ENCODE data around the gene CHCHD6. TPM values are rescaled to one million over a fixed set of nuclear protein-coding genes. Genes with fewer than 3 reads are reported as not detected.
A peak's percentile ranks its signal among the peaks of the same experiment; 100 is the strongest.

The CHCHD6 gene
- total RNA-seq, 2 donors from 2014 or later: 23.6 to 34.4 TPM

DNA sequence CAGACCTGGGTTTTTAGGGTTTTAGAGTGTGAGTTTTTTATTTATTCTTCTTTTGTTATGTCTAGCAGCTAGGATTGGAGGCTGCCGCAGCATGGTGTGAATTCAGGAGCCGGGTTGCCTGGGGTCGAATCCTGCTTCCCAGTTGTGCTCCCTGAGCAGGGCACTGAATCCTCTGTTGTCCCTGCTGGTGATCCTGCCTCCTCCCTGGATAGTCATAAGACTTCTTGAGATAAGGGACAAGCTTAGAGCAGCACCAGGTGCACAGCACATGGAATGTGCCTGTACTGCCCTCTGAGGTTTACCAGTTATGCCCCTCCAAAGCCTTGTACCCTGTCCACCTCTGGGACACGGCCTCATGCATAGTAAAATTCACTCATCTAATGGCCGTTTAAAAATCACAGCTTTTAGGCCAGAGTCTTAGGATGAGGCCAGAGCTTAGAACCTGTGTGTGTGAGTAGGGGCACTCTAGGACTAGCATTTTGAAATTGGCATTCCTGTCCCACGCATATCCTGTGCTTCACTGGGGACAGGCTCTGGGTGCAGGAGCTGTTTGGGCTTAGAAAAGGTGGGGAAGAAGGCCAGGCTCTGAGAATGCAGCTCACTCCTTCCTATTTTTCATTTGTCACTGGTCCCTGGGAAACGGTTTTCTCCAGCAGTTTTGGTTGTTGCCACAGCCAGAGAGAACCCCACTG is 47.7 kb downstream of the CHCHD6 start:
- WGBS, 2 experiments (ENCODE audit: insufficient coverage in 1 of 2, insufficient read length in 1 of 2): 53 to 80% methylated on average over 1 to 7 of the region's 7 CpGs
- H3K27ac ChIP-seq (ENCODE audit: low read depth, low read length): peak overlapping the region; percentile 32
- Mint-ChIP-seq H3K4me1 (peaks cover 23% of the 10 kb centered on the region), H3K9me3 (no peaks in the 10 kb centered on the region), H3K36me3 (ENCODE audit: low read depth) (no peaks in the 10 kb centered on the region), H3K27me3 (ENCODE audit: insufficient read depth) (no peaks in the 10 kb centered on the region), H3K4me3 (no peak overlapping the region), H3K27ac (peak overlapping the region; percentile 89)
- H3K27me3 ChIP-seq (ENCODE audit: control insufficient read depth, insufficient read depth, low read length, poor library complexity, severe bottlenecking): no peaks in the 10 kb centered on the region
- H3K36me3 ChIP-seq (ENCODE audit: control insufficient read depth, insufficient read depth, low read length): no peaks in the 10 kb centered on the region
- TF ChIP-seq, protein P1, sequence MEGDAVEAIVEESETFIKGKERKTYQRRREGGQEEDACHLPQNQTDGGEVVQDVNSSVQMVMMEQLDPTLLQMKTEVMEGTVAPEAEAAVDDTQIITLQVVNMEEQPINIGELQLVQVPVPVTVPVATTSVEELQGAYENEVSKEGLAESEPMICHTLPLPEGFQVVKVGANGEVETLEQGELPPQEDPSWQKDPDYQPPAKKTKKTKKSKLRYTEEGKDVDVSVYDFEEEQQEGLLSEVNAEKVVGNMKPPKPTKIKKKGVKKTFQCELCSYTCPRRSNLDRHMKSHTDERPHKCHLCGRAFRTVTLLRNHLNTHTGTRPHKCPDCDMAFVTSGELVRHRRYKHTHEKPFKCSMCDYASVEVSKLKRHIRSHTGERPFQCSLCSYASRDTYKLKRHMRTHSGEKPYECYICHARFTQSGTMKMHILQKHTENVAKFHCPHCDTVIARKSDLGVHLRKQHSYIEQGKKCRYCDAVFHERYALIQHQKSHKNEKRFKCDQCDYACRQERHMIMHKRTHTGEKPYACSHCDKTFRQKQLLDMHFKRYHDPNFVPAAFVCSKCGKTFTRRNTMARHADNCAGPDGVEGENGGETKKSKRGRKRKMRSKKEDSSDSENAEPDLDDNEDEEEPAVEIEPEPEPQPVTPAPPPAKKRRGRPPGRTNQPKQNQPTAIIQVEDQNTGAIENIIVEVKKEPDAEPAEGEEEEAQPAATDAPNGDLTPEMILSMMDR (conservative IDR thresholded peaks at IDR 0.05): no peak
- DNase-seq: peak; percentile 74
- peaks cover 10% of the 10 kb centered on the region for H3K4me1 ChIP-seq (ENCODE audit: control insufficient read depth, insufficient read depth, low read length)
- no peaks in the 10 kb centered on the region for H3K9me3 ChIP-seq (ENCODE audit: control insufficient read depth, low read length)
- H3K4me3 ChIP-seq (ENCODE audit: low read length): no peak overlapping the region
- H3K9ac ChIP-seq (ENCODE audit: extremely low read depth, low read length, poor library complexity, severe bottlenecking): no peak overlapping the region

DNA sequence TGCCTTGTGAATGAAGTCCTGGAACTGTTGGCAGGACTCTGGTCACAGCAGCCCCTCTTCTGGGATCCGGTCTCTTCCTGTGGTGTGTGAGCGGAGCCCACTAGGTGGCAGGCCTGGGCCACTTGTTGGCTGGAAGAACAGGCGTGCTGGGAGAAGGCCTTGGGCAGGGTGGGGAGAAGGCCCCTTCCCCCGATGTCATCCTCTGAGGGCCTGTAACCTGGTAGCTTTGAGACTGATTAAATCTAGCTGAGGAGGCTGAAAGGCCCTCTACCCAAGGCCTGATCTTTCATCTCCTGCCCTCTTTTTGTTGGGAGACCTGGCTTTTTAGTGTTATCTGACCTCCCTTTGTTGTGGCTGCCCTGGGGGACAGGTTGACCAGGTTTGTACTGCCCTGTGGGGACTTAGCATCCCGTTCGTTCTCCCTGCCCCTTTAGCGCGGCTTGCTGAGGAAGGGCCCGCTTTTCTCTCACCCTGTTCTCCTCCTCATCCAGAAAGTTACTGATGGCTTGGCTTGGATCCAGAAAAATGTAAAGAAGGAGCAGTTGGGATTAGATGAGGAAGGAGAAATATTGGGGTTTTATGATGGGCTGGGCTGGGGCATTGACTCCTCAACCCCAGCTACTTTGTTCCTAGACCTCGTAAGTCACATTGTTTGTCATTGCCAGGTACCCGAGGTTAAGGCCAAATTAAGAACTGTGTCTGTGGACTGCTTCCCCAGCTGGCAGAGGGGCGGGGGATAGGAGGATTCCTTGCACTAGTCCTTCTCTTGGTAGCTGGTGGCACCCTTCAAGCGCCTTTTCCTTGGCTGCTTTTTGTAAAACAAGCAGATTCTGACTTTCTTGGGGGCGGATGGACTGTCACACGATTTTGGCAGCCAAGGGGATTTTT is 48.5 kb downstream of the CHCHD6 start:
- H3K27me3 ChIP-seq (ENCODE audit: control insufficient read depth, insufficient read depth, low read length, poor library complexity, severe bottlenecking): no peaks in the 10 kb centered on the region
- peaks cover 6% of the 10 kb centered on the region for H3K4me1 ChIP-seq (ENCODE audit: control insufficient read depth, insufficient read depth, low read length)
- WGBS, 2 experiments (ENCODE audit: insufficient coverage in 1 of 2, insufficient read length in 1 of 2): 64 to 87% methylated on average over 9 to 15 of the region's 15 CpGs
- no peak overlapping the region for H3K27ac ChIP-seq (ENCODE audit: low read depth, low read length)
- Mint-ChIP-seq H3K4me3 (no peak overlapping the region), H3K4me1 (peaks cover 22% of the 10 kb centered on the region), H3K27me3 (ENCODE audit: insufficient read depth) (no peaks in the 10 kb centered on the region), H3K9me3 (no peaks in the 10 kb centered on the region), H3K27ac (peak overlapping the region; percentile 89), H3K36me3 (ENCODE audit: low read depth) (no peaks in the 10 kb centered on the region)
- TF ChIP-seq, protein P1 (conservative IDR thresholded peaks at IDR 0.05): peak; percentile 93
- H3K9me3 ChIP-seq (ENCODE audit: control insufficient read depth, low read length): no peaks in the 10 kb centered on the region
- H3K9ac ChIP-seq (ENCODE audit: extremely low read depth, low read length, poor library complexity, severe bottlenecking): no peak overlapping the region
- no peak overlapping the region for H3K4me3 ChIP-seq (ENCODE audit: low read length)
- peak; percentile 98 for DNase-seq
- no peaks in the 10 kb centered on the region for H3K36me3 ChIP-seq (ENCODE audit: control insufficient read depth, insufficient read depth, low read length)

DNA sequence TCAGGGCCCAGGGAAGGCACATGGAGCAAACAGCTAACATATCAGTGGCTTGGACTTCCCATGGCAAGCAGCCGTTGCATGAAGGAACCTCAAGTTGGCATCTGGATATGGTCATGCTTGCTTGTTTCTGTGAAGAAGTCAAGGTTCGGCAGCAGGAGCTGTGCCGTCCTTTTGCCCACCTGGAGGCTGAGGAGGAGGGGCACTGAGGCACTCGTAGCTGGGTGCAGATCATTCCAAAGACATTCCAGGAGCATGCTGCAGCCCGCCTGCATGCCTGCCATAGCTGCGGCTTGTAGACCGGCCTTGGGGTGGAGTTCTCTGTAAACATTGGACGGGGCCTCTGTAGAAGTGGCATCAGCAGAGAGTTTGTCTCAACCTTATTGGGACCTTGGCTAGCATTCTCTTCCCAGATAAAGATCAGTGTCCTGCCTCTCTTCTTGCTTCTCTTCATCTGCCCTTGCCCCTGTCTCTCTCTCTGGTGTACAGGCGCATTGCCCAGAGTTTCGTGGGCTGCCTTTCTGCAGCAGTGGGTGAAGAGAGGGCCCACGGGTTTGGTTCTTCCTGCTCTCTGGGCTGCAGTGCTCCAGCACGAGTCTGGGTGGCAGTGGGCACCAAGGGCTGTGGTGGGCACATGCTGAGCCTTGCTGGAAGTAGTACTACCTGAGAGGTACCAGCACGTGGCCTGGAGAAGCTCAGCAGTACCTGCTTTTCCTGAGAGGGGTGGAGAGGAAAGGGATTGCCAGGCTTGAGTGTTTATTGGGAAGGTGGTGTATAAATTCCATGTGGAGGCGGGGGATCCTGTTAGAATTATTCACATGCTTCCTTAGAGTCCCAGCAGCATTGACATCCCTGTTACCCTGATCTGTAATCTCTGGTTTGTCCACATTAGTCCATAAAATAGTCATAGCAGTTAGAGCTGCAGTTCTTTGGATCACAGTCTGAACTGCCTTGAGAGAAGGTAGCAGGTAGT is 49.4 kb downstream of the CHCHD6 start:
- H3K9ac ChIP-seq (ENCODE audit: extremely low read depth, low read length, poor library complexity, severe bottlenecking): no peak overlapping the region
- TF ChIP-seq, protein P1 (conservative IDR thresholded peaks at IDR 0.05): no peak
- no peaks in the 10 kb centered on the region for H3K36me3 Mint-ChIP-seq (ENCODE audit: low read depth)
- no peaks in the 10 kb centered on the region for H3K36me3 ChIP-seq (ENCODE audit: control insufficient read depth, insufficient read depth, low read length)
- H3K27me3 ChIP-seq (ENCODE audit: control insufficient read depth, insufficient read depth, low read length, poor library complexity, severe bottlenecking): no peaks in the 10 kb centered on the region
- no peak overlapping the region for H3K4me3 ChIP-seq (ENCODE audit: low read length)
- peaks cover 6% of the 10 kb centered on the region for H3K4me1 ChIP-seq (ENCODE audit: control insufficient read depth, insufficient read depth, low read length)
- no peak for DNase-seq
- H3K27ac Mint-ChIP-seq: no peak overlapping the region
- H3K4me1 Mint-ChIP-seq: peaks cover 22% of the 10 kb centered on the region
- H3K9me3 Mint-ChIP-seq: no peaks in the 10 kb centered on the region
- H3K27me3 Mint-ChIP-seq (ENCODE audit: insufficient read depth): no peaks in the 10 kb centered on the region
- 86 to 90% methylated on average over 10 to 14 of the region's 14 CpGs for WGBS, 2 experiments (ENCODE audit: insufficient coverage in 1 of 2, insufficient read length in 1 of 2)
- H3K9me3 ChIP-seq (ENCODE audit: control insufficient read depth, low read length): no peaks in the 10 kb centered on the region
- no peak overlapping the region for H3K4me3 Mint-ChIP-seq
- H3K27ac ChIP-seq (ENCODE audit: low read depth, low read length): no peak overlapping the region
